DND-41 (cell line): ENCODE results near the gene ZNF750.

Experiments used
- CTCF ChIP-seq: IDR thresholded peaks from 2 replicates; pipeline ENCODE4 v1.5.1; 2012; ENCODE audit warnings: borderline replicate concordance, low read length, moderate library complexity, mild to moderate bottlenecking; ENCODE audit not compliant: poor library complexity, severe bottlenecking; ENCODE audit errors: extremely low read depth
- EZH2 ChIP-seq: IDR thresholded peaks from 3 replicates; pipeline ENCODE4 v1.6.1; 2012; ENCODE audit warnings: borderline replicate concordance, low read depth, mild to moderate bottlenecking, moderate library complexity, low read length, inconsistent platforms; ENCODE audit not compliant: severe bottlenecking

GRCh38 chr17:82832881-82833475 is 6.8 kb downstream of the ZNF750 start:
- TF ChIP-seq CTCF (no peak), EZH2 (no peak)
